ENCODE data around the gene PPWD1.

Gene PPWD1

DNA sequence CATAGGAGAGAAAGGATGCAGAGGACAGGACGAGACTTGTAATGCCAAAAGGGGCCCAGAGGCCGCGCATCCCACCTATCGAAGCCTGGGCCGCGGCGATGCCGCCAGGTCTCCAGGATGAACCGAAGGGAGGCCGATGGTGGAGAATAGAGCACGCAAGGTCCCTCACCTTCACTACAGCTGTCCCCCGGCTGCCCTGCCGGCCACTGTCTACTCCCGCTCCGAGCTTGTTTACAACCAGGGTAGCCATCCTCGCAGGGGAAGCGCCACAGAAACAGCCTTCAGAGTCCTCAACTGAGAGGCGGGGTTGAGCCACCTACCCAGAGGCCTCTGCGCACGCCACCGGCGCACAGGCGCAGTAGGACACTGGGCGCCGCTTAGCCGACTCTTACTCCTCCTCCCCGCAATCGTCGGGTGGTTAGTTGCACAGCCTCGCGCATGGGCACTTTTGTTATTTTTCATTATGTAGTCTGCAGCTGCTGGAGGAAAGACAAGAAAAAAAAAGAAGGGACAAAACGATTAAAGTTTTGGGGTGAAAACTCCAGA, 61.0 kb downstream of the PPWD1 start, which contains the start of gene TRIM23:
TSS of gene TRIM23 (minus strand) at position 309 of the 546 bp plus-strand sequence. CDS start at position 250, 59 bp downstream.
- DNase-seq (ENCODE audit: low spot score), result peak; percentile 38

DNA sequence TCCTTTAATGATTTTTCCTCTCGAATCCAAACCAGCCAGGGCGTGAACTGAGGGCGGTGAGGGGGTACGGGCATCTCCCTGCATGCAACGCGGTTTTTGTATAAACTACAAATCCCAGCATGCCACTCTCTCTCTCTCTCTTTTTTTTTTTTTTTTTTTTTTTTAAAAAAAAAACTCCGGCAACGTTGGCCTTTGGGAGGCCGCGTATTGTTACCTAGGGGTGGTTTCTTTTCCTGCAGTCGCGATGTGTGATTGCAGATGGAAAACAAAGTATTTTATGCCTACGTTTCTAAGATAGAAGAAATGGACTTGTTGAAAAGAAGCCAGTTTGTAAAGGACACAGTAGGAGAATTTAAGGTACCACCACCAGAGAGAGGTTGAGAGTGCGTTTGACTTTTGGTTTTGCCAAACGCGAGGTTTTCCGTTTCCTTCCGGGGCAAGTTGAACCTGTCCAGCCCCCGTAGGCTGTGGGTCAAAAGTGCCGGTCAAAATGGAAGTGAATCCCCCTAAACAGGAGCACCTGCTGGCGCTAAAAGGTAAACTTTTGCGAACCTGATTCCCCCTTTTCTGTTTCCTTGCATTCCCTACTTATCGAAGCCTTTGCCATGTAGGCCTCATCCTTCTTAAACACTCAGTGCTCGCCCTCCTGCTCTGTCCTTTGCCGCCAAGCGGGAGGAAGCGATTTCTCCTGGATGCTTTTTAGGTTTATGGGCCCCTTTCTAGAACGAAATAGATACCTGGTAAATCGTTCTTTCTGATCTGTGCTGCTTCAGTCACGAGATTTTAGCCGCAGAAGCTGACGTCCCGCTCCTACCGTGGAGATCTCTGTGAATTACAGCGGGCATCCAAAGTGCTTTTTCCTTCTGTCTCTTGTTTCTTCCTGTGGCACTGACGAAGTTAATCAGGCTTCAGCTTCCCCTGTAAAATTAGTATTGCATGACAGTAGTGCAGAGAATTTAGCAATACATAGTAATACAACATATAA, 61.8 kb downstream of the PPWD1 start, which contains the start of the genes SHLD3 and TRAPPC13:
TSS of gene SHLD3 (plus strand) at position 457 of the 985 bp plus-strand sequence. CDS start 4,561 bp downstream, outside the sequence.
TSS of gene TRAPPC13 (plus strand) at position 457 of the 985 bp plus-strand sequence. CDS start at position 491, 34 bp downstream.
- DNase-seq (ENCODE audit: low spot score), result peak; percentile 13

DNA sequence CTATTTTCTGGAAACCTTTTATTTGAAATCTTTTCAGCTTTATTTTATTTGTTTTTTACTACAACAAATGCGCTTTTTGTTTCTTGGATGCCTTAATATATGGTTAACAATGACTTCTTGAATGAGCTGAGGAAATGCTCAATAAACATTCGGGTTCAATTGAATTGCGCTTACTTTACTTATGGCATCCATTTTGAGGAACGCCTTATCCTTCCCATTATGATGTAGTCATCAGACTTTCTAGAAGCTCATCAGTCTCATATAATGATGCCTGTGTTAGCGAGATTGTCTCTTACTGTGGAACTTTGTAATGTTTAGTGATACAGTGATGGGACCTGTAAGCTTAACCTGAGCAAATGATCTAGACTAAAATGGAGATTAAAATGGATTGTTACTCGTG, 62.6 kb downstream of the PPWD1 start:
- no peak for DNase-seq (ENCODE audit: low spot score)

DNA sequence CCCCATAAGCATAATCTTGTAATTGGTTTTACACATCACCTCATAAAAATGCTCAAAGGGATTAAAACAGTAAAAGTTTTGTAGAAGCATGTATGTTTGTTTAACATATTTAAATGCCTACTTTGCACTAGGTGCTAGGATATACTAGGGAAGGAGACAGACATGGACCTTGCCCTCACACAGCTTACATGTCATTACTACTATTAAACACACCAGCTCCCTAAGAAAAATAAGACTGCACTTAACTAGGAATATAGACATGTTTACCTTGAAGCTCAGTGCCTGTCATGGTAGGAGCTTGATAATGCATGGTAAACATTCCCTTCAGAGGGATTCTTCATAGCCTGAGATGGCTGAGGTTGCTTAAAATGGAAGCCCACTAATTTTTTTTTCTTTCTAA, 67.9 kb downstream of the PPWD1 start:
- no peak for DNase-seq (ENCODE audit: low spot score)

Data from HuH-7.5 (cell line).